ENCODE measurements around the gene PICK1.
A peak's percentile ranks its signal among the peaks of the same experiment; 100 is the strongest.

PICK1 gene

GRCh38 chr22:38056969-38057891, at the start of gene PICK1:
Gene PICK1, plus strand, starts transcription at chr22:38057404. Its CDS starts 406 bp downstream, at chr22:38057810.
- peak within 1 kb of the TSS; percentile 67 for H3K4me3 ChIP-seq (ENCODE audit: low read depth, low read length)
- no peak for TF ChIP-seq CTCF (IDR thresholded peaks at IDR 0.05; ENCODE audit: low read depth, low read length)
- peak; percentile 89 for DNase-seq (ENCODE audit: low read depth, low spot score)
- in situ Hi-C loops (cut with HindIII; ENCODE audit: low sequenced_read_pairs), result no loop called here

DNA sequence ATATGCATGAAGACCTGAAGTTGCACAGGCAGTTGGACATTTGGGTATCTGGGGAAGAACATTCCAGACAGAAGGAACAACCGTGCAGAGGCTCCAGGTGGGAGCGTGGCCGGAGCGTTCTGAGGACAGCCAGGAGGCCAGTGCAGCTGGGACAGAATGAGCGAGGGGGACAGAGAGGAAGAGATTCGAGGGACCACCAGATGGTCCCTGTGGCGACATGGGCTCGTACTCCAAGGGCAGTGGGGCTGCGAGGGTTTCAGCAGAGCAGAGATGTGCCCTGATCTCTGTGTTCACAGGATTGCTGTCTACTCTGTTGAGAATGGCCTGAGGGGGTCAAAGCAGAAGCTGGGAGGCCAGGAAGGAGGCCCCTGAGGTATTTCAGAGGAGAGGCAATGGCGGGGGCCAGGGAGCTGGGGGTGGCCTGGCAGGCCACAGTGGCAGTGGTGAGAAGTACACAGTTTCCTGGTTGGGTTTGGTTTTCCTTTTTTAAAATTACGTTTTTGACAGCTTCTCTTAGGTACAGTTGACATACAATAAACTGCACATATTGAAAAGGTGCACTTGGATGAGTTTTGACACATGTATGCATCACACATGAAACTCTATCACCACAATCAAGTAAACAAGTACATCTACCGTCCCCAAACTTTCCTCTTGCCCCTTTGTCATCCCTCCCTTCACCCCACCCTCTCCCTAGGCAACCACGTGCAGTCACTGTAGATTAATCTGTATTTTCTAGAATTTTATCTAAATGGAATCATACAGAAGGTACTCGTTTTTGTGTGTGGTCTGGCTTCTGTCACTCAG, 48.0 kb upstream of the PICK1 start:
- no peak for TF ChIP-seq CTCF (IDR thresholded peaks at IDR 0.05; ENCODE audit: low read depth, low read length)
- DNase-seq (ENCODE audit: low read depth, low spot score), result no peak
- in situ Hi-C loops (cut with HindIII; ENCODE audit: low sequenced_read_pairs), result no loop called here
- no peak overlapping the region for H3K4me3 ChIP-seq (ENCODE audit: low read depth, low read length)

- no peak for TF ChIP-seq CTCF (IDR thresholded peaks at IDR 0.05; ENCODE audit: low read depth, low read length)
- H3K4me3 ChIP-seq (ENCODE audit: low read depth, low read length), result no peak overlapping the region
- peak; percentile 23 for DNase-seq (ENCODE audit: low read depth, low spot score)
- in situ Hi-C loops (cut with HindIII; ENCODE audit: low sequenced_read_pairs), result no loop called here
Observed at GRCh38 chr22:38012604-38013072, 44.6 kb upstream of the PICK1 start.

- no peak for TF ChIP-seq CTCF (IDR thresholded peaks at IDR 0.05; ENCODE audit: low read depth, low read length)
- DNase-seq (ENCODE audit: low read depth, low spot score), result no peak
- no peak overlapping the region for H3K4me3 ChIP-seq (ENCODE audit: low read depth, low read length)
- in situ Hi-C loops (cut with HindIII; ENCODE audit: low sequenced_read_pairs), result no loop called here
Observed at GRCh38 chr22:38014083-38014482, 43.1 kb upstream of the PICK1 start.

DNA sequence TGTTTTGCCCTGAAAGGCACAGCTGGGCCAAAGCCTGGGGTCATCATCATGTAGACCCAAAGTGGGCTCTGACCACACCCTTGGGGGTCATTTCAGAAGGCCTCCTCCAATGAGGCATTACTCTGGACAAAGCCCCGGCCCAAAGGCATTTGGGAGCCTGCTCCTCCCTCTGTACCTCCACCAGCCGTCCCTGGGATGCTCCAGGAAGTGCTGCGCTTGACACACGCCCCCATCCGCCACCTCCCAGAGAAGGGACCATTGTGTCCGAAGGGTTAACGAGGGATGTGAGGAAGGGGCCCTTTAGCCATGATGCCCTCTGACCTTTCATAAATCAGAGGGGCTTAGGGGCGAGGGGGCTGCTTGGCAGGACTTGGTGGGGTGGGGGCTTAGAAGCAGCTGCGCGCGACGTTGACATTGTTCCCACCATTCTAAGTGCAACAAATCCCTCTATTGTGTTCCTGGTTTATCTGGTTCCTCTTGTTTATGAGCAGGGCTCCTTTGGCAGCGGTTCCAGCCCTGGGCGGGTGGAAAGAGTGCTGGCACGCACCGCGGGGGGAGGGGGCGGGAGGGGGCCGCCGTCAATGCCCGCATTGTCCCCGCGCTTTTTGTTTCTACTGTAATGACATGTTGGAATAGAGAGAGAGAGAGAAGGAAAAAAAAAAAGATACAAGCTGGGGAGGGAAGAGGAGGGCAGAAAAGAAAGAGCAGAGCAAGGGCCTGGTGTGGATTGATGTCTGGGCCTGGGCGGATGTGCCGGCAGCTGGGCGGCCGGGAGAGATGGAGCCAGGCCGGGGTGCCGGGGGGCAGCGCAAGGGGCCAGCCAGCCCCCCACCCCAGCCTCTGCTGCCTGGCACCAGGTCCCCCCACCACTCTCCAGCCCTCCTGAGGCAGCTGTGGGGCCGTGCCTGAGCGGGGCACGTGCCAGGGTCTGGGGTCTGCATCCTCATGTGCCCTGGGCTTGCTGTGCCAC, 40.7 kb upstream of the PICK1 start:
- TF ChIP-seq CTCF (IDR thresholded peaks at IDR 0.05; ENCODE audit: low read depth, low read length), result no peak
- DNase-seq (ENCODE audit: low read depth, low spot score), result no peak
- no peak overlapping the region for H3K4me3 ChIP-seq (ENCODE audit: low read depth, low read length)
- in situ Hi-C loops (cut with HindIII; ENCODE audit: low sequenced_read_pairs), result no loop called here
